ENCODE data around the gene CACNA1D.
"Not testable (repeated sequence)": the region's sequence is repeated elsewhere in the genome, so short reads cannot be mapped to it uniquely, and the experiment has no call there.

The CACNA1D gene

GRCh38 chr3:53493963-53494791, at the start of gene CACNA1D:
Gene CACNA1D (plus strand): TSS chr3:53494611. CDS start chr3:53495167, 556 bp downstream.
- DNase-seq, result no peak

DNA sequence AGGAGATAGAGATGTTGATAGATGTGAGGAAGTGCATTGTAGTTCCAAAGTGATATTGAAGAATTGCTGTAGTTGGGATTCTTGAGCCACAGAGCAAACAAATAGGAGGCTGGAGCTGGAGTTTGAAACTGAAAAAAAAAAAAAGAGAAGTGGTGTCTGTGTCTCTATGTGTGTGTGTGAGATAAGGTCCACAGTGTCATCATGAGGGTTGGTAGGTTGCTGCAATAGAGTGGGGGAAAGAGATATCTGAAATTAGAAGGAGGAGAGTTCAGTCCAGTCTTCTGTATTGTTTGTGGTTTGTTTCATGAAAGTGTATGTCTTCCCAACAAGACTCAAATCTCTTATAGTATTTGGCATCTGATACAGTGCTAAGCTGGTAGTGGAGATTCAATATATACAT, 37.3 kb upstream of the CACNA1D start:
- DNase-seq, result no peak

- DNase-seq, result no peak
These were observed 34.1 kb upstream of the CACNA1D start for GRCh38 chr3:53460326-53460725.

GRCh38 chr3:53464424-53464823, 30.0 kb upstream of the CACNA1D start:
- DNase-seq, result no peak

DNA sequence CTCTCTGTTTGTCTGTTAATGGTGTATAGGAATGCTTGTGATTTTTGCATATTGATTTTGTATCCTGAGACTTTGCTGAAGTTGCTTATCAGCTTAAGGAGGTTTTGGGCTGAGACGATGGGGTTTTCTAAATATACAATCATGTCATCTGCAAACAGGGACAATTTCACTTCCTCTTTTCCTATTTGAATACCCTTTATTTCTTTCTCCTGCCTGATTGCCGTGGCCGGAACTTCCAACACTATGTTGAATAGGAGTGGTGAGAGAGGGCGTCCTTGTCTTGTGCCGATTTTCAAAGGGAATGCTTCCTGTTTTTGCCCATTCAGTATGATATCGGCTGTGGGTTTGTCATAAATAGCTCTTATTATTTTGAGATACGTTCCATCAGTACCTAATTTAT, 24.7 kb upstream of the CACNA1D start:
- DNase-seq, result not testable (repeated sequence)

- no peak for DNase-seq
These were observed 21.0 kb upstream of the CACNA1D start for GRCh38 chr3:53473422-53473821.

DNA sequence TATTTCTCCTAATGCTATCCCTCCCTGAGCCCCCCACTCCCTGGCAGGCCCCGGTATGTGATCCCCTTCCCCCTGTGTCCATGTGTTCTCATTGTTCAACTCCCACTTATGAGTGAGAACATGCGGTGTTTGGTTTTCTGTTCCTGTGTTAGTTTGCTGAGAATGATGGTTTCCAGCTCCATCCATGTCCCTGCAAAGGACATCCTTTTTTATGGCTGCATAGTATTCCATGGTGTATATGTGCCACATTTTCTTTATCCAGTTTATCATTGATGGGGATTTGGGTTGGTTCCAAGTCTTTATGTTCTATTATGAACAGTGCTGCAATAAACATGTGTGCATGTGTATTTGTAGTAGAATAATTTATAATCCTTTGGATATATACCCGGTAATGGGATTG, 18.0 kb upstream of the CACNA1D start:
- not testable (repeated sequence) for DNase-seq

DNA sequence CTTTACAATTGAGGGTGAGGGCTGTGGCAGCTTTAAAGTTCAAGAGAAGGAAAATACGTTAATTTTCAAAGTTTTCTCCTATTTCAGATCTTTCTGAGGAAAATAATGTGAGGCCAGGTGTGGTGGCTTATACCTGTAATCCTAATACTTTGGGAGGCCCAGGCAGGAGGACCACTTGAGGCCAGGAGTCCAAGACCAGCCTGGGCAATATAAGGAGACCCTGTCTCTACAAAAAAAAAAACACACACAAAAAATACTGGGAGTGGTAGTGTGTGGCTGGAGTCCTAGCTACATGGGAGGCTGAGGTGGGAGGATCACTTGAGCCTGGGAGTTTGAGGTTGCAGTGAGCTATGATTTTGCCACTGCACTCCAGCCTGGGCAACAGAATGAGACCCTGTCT, 16.7 kb upstream of the CACNA1D start:
- not testable (repeated sequence) for DNase-seq

DNA sequence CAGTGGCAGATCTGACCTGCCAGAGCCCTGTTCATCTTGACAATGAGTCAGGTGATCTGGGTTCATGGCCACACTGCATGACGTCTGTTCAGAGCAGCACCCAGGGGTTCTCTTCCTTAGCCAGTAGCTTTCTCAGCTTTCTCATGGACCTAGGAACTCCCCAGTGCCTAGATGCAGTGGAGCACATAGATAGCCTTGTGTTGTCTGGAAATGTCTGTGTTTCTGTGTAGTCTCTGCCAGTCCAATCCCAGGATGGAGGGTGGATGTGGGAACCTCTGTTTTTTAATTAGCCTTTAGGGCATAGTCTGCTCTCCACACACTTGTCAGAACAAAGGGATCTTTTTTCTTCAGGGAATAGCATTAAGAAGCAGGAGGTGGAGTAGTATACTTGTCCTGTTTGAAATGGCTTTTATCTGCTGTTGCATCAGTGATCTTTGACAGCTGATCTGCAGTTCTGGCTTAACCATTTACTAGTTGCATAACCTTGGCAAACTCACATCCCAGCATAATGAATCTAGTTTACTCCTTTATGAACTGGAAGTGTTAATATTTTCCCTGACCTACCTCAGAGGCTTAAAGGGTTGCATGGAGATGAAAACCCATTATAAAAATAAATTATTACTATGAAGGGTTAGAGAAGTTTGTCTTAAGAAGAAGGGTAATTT, 16.1 kb upstream of the CACNA1D start:
- DNase-seq, result no peak

- no peak for DNase-seq
These were observed 15.3 kb upstream of the CACNA1D start for GRCh38 chr3:53478921-53479664.

DNA sequence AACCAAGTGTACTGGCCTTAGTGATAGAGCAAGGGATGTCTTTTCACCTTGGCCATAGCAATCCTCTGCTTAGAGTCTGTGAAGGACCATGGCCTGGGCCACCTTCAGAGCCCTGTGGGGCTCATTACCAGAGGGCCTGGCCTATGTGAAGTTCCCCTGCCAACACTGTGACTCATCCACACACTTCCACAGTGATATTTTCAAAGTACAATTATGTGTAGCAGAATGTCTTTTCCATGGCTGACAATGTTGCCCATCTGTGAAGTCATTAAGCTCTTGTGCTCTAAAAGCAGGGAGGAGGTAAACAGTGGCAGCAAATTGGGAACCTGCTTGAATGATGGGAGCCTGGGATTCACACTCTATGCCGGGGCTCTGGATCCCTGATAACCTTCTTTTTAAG, 12.2 kb upstream of the CACNA1D start:
- no peak for DNase-seq

- DNase-seq, result no peak
These were observed 10.6 kb upstream of the CACNA1D start for GRCh38 chr3:53483821-53484220.

DNA sequence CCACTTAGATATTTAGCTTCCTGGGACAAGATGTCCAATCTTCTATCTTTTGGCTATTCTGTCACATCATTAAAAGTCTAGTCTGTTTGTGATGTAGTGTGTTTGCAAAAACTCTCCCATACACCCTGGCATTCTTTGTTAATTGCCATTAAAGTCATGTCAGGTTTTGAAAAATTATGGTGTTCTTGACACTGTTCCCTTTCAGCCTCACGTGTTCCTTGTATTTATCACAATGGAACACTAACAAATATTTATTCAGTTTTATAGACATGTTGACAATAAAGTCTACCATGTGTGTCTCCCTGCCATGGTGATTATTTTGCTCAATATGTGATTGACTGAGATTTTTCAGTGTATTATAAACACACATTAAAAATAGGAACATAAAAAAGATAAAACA, 9.4 kb upstream of the CACNA1D start:
- no peak for DNase-seq

DNA sequence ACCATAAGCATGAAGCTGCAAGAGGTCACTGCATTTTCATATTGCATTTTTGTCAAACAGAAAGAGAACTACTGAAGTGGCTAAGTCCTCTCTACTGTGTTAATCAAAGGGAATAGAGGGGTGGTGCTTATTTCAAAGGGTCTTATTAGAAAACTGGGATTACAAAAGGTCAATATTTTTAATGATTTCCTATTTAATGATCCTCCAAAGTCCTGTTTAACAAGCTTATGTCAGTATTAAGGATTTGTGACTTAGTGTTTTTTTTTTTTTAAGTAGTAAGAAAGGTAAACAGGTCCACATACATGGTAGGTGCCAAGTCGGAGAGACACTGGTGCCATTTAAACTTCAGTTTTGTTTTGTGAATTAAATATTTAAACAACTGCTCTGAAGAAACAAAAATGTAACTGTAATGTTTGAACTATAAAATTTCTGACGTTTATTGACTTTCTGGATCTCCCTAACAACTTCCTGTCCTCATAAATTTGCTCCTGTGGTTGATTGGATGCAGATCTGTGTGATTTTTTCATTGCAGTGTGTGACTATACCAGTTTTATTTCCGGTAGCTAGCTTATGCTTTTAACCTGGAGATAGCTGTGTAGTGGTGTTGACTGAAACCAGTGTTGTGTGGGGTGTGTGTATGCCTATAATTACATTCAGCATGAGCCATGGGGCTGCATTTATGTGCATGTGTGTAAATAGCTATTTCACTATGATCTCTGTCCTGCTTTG, 8.6 kb upstream of the CACNA1D start:
- no peak for DNase-seq

GRCh38 chr3:53486961-53487654, 7.3 kb upstream of the CACNA1D start:
- DNase-seq, result no peak

DNA sequence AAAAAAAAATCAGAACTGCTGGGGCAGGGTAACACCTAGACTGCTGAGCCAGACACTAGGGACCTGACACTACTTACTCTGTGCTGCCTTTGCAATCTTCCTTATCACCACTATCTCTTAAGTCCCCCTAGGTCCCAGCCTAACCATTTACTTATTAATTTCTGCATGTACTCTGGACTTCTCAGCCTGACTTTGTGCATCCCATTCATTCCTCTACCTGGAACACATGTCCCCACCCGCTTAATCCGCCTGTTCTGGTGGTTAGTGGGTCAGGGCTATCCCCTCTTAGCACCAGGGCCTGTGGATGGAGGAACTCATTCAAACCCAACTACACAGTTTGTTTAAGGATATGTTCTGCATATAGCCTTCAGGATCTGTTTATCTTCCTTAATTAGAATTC, 5.0 kb upstream of the CACNA1D start:
- no peak for DNase-seq

- DNase-seq, result no peak
These were observed 4.5 kb upstream of the CACNA1D start for GRCh38 chr3:53489787-53490458.

DNA sequence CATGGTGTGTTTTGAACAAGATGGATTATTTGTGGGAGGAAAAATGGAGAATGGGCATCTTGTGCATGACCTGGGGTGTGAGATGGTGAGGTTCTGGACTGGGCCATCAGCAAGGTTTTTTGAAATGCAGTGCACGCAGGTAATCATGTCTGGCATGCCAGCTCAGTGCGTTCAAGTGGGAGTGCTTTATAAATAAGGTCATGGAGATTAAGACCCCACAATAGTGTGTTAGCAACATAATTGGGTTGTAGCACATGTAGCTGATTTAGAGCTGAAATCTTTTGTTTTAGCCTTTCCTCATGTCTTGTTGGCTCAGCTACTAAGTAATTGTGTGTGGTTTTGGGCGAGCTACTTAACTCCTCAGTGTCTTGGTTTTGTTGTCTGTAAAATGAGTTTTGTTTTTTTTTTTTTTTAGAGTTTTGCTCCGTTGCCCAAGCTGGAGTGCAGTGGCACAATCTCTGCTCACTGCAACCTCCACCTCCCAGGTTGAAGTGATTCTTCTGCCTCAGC, 3.9 kb upstream of the CACNA1D start:
- DNase-seq, result no peak

GRCh38 chr3:53491276-53491675, 3.1 kb upstream of the CACNA1D start:
- DNase-seq, result no peak

DNA sequence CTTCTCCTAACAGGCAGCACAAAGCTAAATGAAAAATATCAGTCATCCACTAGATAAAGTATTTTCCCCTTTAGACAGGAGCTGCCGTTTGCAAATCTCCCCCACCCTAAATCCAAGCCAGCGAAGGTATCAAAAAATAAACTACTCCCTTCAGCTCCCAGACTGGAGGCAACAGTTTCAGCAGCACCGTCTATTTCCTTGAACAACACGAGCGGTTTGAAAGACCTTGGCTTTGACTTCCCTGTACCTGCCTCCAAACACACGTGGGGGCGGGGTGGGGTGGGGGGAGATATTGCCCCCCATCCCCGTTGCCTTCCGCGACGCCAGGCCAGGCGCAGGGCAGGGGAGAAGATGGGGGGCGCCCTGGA, 832 bp upstream of the CACNA1D start:
- DNase-seq, result no peak

DNA sequence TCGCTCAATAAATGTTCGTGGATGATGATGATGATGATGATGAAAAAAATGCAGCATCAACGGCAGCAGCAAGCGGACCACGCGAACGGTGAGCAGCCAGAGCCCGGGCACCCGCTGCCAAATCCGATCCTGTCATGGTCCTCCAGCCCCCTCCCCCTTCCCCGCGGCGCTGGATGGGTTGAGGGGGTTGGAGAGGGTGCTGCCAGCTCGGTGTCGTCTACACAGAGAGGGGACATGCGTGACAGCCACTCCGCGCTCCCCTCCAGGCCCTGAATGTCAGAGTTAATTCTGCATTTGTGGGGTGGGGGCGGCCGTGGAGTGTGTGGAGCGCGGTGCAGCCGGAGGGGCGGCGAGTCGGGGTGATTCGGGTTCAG, 722 bp downstream of the CACNA1D start:
- DNase-seq, result no peak
